ENCODE results near the gene SIRPA. TPM values are rescaled to one million over a fixed set of nuclear protein-coding genes. Genes with fewer than 3 reads are reported as not detected.

SIRPA gene
- polyA plus RNA-seq, 4 donors: 11.4 to 40.8 (median 22.4) TPM

GRCh38 chr20:1876975-1877608 lies 18.1 kb upstream of the SIRPA start:
- H3K4me3 ChIP-seq (ENCODE audit: low read depth in 1 of 3, low read length in 3 of 3): no peak overlapping the region
- no peak overlapping the region for H3K27ac ChIP-seq (ENCODE audit: low read depth in 1 of 3, low read length in 2 of 3)
- peaks cover 0 to 7% of the 10 kb centered on the region in 2 donors for H3K9me3 ChIP-seq (ENCODE audit: control insufficient read depth in 2 of 2, insufficient read depth in 1 of 2, low read depth in 1 of 2, low read length in 1 of 2)
- H3K4me1 ChIP-seq (ENCODE audit: control insufficient read depth in 3 of 3, insufficient read depth in 2 of 3, low read depth in 1 of 3, low read length in 2 of 3): peaks cover 0 to 50% (median 17%) of the 10 kb centered on the region in 3 donors
- no peak for FAIRE-seq
- 71 to 73% (median 72%) methylated on average over 11 of the region's 11 CpGs for WGBS, 3 donors
- peak in 1 of 2 donors; percentile 57 for DNase-seq
- no peaks in the 10 kb centered on the region for H3K36me3 ChIP-seq (ENCODE audit: control insufficient read depth in 3 of 3, insufficient read depth in 2 of 3, low read depth in 1 of 3, low read length in 3 of 3)
- H3K27me3 ChIP-seq (ENCODE audit: control insufficient read depth in 3 of 3, insufficient read depth in 3 of 3, low read length in 3 of 3): peaks cover 0 to 3% (median 0%) of the 10 kb centered on the region in 3 donors

- Histone ChIP-seq H3K9me3 (ENCODE audit: control insufficient read depth in 2 of 2, insufficient read depth in 1 of 2, low read depth in 1 of 2, low read length in 1 of 2) (peaks cover 0 to 4% of the 10 kb centered on the region in 2 donors), H3K36me3 (ENCODE audit: control insufficient read depth in 3 of 3, insufficient read depth in 2 of 3, low read depth in 1 of 3, low read length in 3 of 3) (no peaks in the 10 kb centered on the region), H3K4me3 (ENCODE audit: low read depth in 1 of 3, low read length in 3 of 3) (no peak overlapping the region), H3K27me3 (ENCODE audit: control insufficient read depth in 3 of 3, insufficient read depth in 3 of 3, low read length in 3 of 3) (peaks cover 0 to 3% (median 0%) of the 10 kb centered on the region in 3 donors), H3K4me1 (ENCODE audit: control insufficient read depth in 3 of 3, insufficient read depth in 2 of 3, low read depth in 1 of 3, low read length in 2 of 3) (peaks cover 0 to 47% (median 17%) of the 10 kb centered on the region in 3 donors), H3K27ac (ENCODE audit: low read depth in 1 of 3, low read length in 2 of 3) (no peak overlapping the region)
- FAIRE-seq (no peak), DNase-seq (no peak)
- WGBS, 3 donors: 79 to 81% (median 79%) methylated on average over 14 of the region's 14 CpGs
These were observed 17.5 kb upstream of the SIRPA start for GRCh38 chr20:1877609-1878200.

- 63 to 79% (median 77%) methylated on average over 9 of the region's 9 CpGs for WGBS, 3 donors
- Histone ChIP-seq H3K27ac (ENCODE audit: low read depth in 1 of 3, low read length in 2 of 3) (no peak overlapping the region), H3K36me3 (ENCODE audit: control insufficient read depth in 3 of 3, insufficient read depth in 2 of 3, low read depth in 1 of 3, low read length in 3 of 3) (no peaks in the 10 kb centered on the region)
These were observed 15.8 kb upstream of the SIRPA start for GRCh38 chr20:1879369-1879768.

GRCh38 chr20:1879934-1880333 lies 15.3 kb upstream of the SIRPA start:
- Histone ChIP-seq H3K36me3 (ENCODE audit: control insufficient read depth in 3 of 3, insufficient read depth in 2 of 3, low read depth in 1 of 3, low read length in 3 of 3) (no peaks in the 10 kb centered on the region), H3K27me3 (ENCODE audit: control insufficient read depth in 3 of 3, insufficient read depth in 3 of 3, low read length in 3 of 3) (peaks cover 0 to 3% (median 0%) of the 10 kb centered on the region in 3 donors), H3K9me3 (ENCODE audit: control insufficient read depth in 2 of 2, insufficient read depth in 1 of 2, low read depth in 1 of 2, low read length in 1 of 2) (no peaks in the 10 kb centered on the region), H3K27ac (ENCODE audit: low read depth in 1 of 3, low read length in 2 of 3) (no peak overlapping the region), H3K4me3 (ENCODE audit: low read depth in 1 of 3, low read length in 3 of 3) (no peak overlapping the region), H3K4me1 (ENCODE audit: control insufficient read depth in 3 of 3, insufficient read depth in 2 of 3, low read depth in 1 of 3, low read length in 2 of 3) (peaks cover 0 to 31% (median 13%) of the 10 kb centered on the region in 3 donors)
- FAIRE-seq: no peak
- 48 to 65% (median 55%) methylated on average over 4 of the region's 4 CpGs for WGBS, 3 donors
- DNase-seq: no peak

More at GRCh38 chr20:1879369-1879768, 15.8 kb upstream of the SIRPA start:
- DNase-seq (no peak), FAIRE-seq (no peak)
- Histone ChIP-seq H3K4me3 (ENCODE audit: low read depth in 1 of 3, low read length in 3 of 3) (no peak overlapping the region), H3K4me1 (ENCODE audit: control insufficient read depth in 3 of 3, insufficient read depth in 2 of 3, low read depth in 1 of 3, low read length in 2 of 3) (peaks cover 0 to 34% (median 13%) of the 10 kb centered on the region in 3 donors), H3K27me3 (ENCODE audit: control insufficient read depth in 3 of 3, insufficient read depth in 3 of 3, low read length in 3 of 3) (peaks cover 0 to 3% (median 0%) of the 10 kb centered on the region in 3 donors), H3K9me3 (ENCODE audit: control insufficient read depth in 2 of 2, insufficient read depth in 1 of 2, low read depth in 1 of 2, low read length in 1 of 2) (no peaks in the 10 kb centered on the region)

GRCh38 chr20:1880529-1881239 lies 14.5 kb upstream of the SIRPA start:
- FAIRE-seq: no peak
- Histone ChIP-seq H3K4me1 (ENCODE audit: control insufficient read depth in 3 of 3, insufficient read depth in 2 of 3, low read depth in 1 of 3, low read length in 2 of 3) (peaks cover 0 to 23% (median 9%) of the 10 kb centered on the region in 3 donors), H3K4me3 (ENCODE audit: low read depth in 1 of 3, low read length in 3 of 3) (no peak overlapping the region), H3K9me3 (ENCODE audit: control insufficient read depth in 2 of 2, insufficient read depth in 1 of 2, low read depth in 1 of 2, low read length in 1 of 2) (no peaks in the 10 kb centered on the region), H3K36me3 (ENCODE audit: control insufficient read depth in 3 of 3, insufficient read depth in 2 of 3, low read depth in 1 of 3, low read length in 3 of 3) (no peaks in the 10 kb centered on the region), H3K27ac (ENCODE audit: low read depth in 1 of 3, low read length in 2 of 3) (no peak overlapping the region), H3K27me3 (ENCODE audit: control insufficient read depth in 3 of 3, insufficient read depth in 3 of 3, low read length in 3 of 3) (peaks cover 0 to 3% (median 0%) of the 10 kb centered on the region in 3 donors)
- WGBS, 3 donors: 79 to 87% (median 82%) methylated on average over 6 of the region's 6 CpGs
- DNase-seq: no peak

- FAIRE-seq (no peak), DNase-seq (peak in 1 of 2 donors; percentile 46)
- Histone ChIP-seq H3K27ac (ENCODE audit: low read depth in 1 of 3, low read length in 2 of 3) (peak overlapping the region in 1 of 3 donors; percentile 47), H3K36me3 (ENCODE audit: control insufficient read depth in 3 of 3, insufficient read depth in 2 of 3, low read depth in 1 of 3, low read length in 3 of 3) (no peaks in the 10 kb centered on the region), H3K9me3 (ENCODE audit: control insufficient read depth in 2 of 2, insufficient read depth in 1 of 2, low read depth in 1 of 2, low read length in 1 of 2) (no peaks in the 10 kb centered on the region), H3K4me3 (ENCODE audit: low read depth in 1 of 3, low read length in 3 of 3) (no peak overlapping the region), H3K27me3 (ENCODE audit: control insufficient read depth in 3 of 3, insufficient read depth in 3 of 3, low read length in 3 of 3) (peaks cover 0 to 3% (median 0%) of the 10 kb centered on the region in 3 donors), H3K4me1 (ENCODE audit: control insufficient read depth in 3 of 3, insufficient read depth in 2 of 3, low read depth in 1 of 3, low read length in 2 of 3) (peaks cover 0 to 17% (median 4%) of the 10 kb centered on the region in 3 donors)
- 33 to 49% (median 42%) methylated on average over 9 to 12 of the region's 12 CpGs for WGBS, 3 donors
These were observed 13.9 kb upstream of the SIRPA start for GRCh38 chr20:1881240-1881835.

- 50 to 75% (median 58%) methylated on average over 8 of the region's 8 CpGs for WGBS, 3 donors
- H3K4me1 ChIP-seq (ENCODE audit: control insufficient read depth in 3 of 3, insufficient read depth in 2 of 3, low read depth in 1 of 3, low read length in 2 of 3): peaks cover under 1 to 16% (median 1%) of the 10 kb centered on the region in 3 donors
- no peaks in the 10 kb centered on the region for H3K36me3 ChIP-seq (ENCODE audit: control insufficient read depth in 3 of 3, insufficient read depth in 2 of 3, low read depth in 1 of 3, low read length in 3 of 3)
- FAIRE-seq (no peak), DNase-seq (no peak)
- no peak overlapping the region for H3K27ac ChIP-seq (ENCODE audit: low read depth in 1 of 3, low read length in 2 of 3)
- H3K9me3 ChIP-seq (ENCODE audit: control insufficient read depth in 2 of 2, insufficient read depth in 1 of 2, low read depth in 1 of 2, low read length in 1 of 2): no peaks in the 10 kb centered on the region
- H3K27me3 ChIP-seq (ENCODE audit: control insufficient read depth in 3 of 3, insufficient read depth in 3 of 3, low read length in 3 of 3): peaks cover 0 to 3% (median 0%) of the 10 kb centered on the region in 3 donors
- H3K4me3 ChIP-seq (ENCODE audit: low read depth in 1 of 3, low read length in 3 of 3): no peak overlapping the region
These were observed 13.2 kb upstream of the SIRPA start for GRCh38 chr20:1882026-1882425.

- Histone ChIP-seq H3K27ac (ENCODE audit: low read depth in 1 of 3, low read length in 2 of 3) (no peak overlapping the region), H3K9me3 (ENCODE audit: control insufficient read depth in 2 of 2, insufficient read depth in 1 of 2, low read depth in 1 of 2, low read length in 1 of 2) (no peaks in the 10 kb centered on the region), H3K4me3 (ENCODE audit: low read depth in 1 of 3, low read length in 3 of 3) (no peak overlapping the region), H3K4me1 (ENCODE audit: control insufficient read depth in 3 of 3, insufficient read depth in 2 of 3, low read depth in 1 of 3, low read length in 2 of 3) (peaks cover 3 to 20% (median 8%) of the 10 kb centered on the region in 3 donors), H3K36me3 (ENCODE audit: control insufficient read depth in 3 of 3, insufficient read depth in 2 of 3, low read depth in 1 of 3, low read length in 3 of 3) (no peaks in the 10 kb centered on the region), H3K27me3 (ENCODE audit: control insufficient read depth in 3 of 3, insufficient read depth in 3 of 3, low read length in 3 of 3) (peaks cover 0 to 3% (median 0%) of the 10 kb centered on the region in 3 donors)
- WGBS, 3 donors: 19 to 40% (median 32%) methylated on average over 9 of the region's 9 CpGs
- no peak for DNase-seq
- FAIRE-seq: no peak
These were observed 11.2 kb upstream of the SIRPA start for GRCh38 chr20:1883986-1884385.

All from small intestine (tissue), 7 donors.